Mucosa of gallbladder (tissue), 1 donor: ENCODE results near the gene AKAP12. TPM values are rescaled to one million over a fixed set of nuclear protein-coding genes. Genes with fewer than 3 reads are reported as not detected.
"Not testable (repeated sequence)": the region's sequence is repeated elsewhere in the genome, so short reads cannot be mapped to it uniquely, and the experiment has no call there.

Source experiments
- DNase-seq: peaks from one replicate; pipeline ENCODE4 v3.0.0-alpha.2; 2020; ENCODE audit warnings: low spot score
- total RNA-seq: library from RNA; stranded (reverse); gene quantifications from one replicate; pipeline ENCODE4 v1.2.1, GENCODE V29; 2021
- donor health status: DM: no; HTN: no; CAD: no.

AKAP12 gene
- total RNA-seq, 1 donor from 2014 or later: 81.0 TPM

DNA sequence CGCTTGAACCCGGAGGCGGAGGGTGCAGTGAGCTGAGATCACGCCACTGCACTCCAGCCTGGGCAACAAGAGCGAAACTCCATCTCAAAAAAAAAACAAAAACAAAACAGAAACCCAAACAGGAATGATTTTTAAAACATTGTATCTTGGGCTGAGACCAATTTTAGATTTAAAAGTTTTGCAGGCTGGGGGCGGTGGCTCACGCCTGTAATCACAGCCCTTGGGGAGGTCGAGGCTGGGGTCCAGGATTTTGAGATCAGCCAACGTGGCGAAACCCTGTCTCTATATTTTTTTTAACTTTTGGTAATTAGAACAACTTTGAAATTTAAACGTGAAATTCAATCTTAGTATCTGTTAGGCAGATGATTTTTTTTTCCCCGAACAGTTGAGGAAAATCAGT lies 70.5 kb downstream of the AKAP12 start:
- no peak for DNase-seq

DNA sequence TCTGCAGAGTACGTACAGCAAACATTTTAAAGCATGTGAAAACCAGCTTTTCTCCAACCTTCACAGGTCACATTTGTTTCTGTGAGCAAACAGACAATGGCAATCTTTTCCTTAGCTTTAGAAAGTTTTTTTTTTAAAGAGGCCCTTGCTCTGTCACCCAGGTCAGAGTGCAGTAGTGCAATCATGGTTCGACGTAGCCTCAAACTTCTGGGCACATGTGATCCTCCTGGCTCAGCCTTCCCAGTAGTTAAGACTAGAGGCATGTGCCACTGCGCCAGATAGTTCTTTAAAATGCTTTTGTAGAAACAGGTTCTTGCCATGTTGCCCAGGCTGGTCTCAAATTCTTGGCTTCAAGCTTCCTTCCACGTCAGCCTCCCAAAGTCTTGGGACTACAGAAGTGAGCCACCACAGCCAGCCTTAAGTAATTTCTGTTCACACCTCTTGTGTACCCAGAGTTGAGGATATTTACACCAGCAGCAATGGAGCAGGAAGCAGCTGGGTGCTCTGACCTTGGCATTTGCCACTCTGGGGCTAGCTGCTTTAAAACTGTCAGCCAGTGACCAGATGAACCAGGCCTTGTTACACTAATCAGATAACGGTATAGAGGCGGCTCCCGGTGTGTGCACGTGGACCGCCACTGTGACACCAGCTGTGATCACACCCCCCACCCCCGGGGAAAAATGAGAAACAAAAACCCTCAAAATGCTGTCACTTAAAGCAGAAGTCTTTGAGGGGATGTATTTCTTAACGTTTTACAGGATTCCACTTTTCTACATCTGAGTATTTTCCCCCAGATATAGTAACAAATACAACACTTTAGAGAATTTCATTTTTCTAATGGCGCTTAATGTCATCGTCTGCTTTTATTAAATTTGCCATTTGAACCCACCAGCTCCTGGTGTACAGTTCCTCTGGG lies 71.3 kb downstream of the AKAP12 start:
- DNase-seq: no peak

DNA sequence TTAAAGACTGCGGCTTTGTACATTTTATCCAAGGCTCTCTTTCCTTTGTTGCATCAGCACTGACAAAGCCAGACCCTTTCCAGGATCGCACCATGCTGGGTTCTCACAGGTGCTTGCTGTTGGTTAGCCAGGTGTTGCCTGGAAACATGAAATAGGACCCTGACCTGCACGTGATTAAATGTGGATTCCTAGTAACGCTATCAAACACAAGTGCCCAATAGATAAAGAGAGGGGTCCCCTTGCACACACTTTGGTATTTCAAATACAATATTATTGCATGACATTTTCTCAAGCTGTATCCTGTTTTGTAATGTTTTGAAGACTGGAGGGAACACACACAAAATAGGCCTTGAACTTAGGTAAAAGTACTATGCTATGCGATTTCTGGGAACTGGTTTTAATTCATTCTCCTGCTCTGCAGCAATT lies 73.3 kb downstream of the AKAP12 start:
- no peak for DNase-seq

DNA sequence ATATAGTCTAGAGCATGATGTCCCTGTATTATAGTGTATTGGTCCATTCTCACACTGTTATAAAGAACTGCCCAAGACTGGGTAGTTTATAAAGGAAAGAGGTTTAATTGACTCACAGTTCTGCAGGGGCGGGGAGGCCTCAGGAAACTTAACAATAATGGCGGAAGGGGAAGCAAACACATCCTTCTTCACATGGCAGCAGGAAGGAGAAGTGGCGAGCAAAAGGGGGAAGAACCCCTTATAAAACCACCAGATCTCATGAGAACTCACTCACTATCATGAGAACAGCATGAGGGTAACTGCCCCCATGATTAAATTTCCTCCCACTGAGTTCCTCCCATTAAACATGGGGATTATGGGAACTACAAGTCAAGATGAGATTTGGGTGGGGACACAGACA lies 75.9 kb downstream of the AKAP12 start:
- DNase-seq: not testable (repeated sequence)

DNA sequence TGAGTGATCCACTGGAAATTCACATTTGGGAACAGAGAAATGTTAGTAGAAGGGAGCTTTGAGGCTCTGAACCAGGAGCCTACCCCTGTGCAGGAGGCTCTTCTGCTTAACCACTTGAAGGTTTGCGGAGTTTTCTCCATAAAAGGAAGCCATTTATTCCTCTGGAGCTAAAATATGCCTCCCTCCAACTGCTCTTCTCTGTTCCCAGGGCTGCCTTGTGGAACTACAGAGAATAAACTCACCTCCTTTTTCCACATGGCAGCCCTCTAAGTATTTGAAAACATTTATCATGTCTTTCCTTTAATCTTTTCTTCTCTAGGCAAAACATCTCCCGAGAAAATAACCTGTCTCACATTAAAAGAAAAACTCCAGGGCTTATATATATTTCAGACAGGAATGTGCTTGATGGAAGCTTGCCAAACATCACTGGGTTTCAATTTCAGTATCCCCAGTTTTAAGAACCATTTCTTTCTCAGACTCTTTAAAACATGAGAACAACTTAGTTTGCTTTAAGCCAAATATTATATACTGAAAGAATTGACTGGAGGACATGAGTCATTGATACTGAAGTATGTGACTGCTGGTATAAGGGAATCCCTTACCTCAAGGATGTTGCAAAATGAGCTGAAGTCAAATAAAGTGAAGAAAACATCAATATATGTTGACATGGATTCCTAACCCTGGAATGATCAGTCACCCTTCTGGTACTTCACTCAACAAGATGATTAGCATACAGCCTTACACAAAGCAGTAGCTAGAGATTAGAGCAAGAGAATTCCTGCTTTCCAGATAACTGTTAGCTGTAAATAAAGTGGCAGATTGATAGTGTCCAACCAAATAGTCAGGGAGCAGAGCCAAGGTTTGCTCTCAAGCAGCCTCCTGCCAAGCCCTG lies 77.6 kb downstream of the AKAP12 start:
- DNase-seq: no peak

DNA sequence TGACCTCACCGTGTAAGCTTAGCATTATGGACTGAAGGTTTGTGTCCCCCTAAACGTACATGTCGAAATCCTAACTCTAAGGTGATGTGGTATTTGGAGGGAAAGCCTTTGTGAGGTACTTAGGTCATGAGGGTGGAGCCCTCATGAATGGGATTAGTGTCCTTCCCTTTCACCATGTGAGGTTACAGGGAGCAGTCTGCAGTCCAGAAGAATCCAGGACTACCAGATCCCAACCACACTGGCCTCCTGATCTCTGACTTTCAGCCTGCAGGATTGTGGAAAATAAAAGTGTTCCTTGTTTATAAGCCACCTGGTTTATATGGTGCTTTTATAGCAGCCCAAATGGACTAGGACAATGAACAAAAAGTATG lies 78.2 kb downstream of the AKAP12 start:
- DNase-seq: no peak

DNA sequence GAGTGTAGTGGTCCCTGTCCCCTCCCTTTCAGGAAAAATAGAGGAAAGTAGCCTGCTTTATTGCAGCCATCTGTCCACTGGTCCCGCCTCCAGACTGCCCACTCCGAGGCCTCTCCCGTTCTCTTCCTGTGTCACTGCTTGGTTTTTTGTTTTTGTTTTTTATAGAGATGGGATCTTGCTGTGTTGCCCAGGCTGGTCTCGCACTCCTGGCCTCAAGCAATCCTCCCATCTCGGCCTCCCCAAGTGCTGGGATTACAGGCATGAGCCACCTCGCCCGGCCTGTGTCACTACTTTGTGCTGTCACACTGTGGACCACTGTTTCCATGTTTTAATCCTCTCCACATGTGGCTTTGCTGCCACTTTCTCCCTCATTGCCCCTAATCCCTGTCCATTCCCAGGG lies 80.4 kb downstream of the AKAP12 start:
- DNase-seq: no peak

DNA sequence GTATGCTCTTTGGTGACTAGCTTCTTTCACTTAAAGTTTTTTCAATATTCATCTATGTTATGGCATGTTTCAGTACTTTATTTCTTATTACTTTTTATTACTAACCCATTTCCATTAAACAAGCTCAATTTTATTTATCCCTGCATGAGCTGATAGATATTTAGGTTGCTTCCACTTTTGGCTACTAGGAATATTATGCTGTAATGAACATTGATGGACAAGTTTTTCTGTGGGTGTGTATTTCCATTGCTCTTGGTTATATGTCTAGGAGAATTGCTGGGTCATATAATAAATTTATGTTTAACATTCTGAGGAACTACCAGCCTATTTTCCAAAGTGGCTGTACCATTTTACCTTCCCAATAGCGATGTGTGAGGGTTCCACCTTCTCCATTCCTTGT lies 81.7 kb downstream of the AKAP12 start:
- DNase-seq: no peak

DNA sequence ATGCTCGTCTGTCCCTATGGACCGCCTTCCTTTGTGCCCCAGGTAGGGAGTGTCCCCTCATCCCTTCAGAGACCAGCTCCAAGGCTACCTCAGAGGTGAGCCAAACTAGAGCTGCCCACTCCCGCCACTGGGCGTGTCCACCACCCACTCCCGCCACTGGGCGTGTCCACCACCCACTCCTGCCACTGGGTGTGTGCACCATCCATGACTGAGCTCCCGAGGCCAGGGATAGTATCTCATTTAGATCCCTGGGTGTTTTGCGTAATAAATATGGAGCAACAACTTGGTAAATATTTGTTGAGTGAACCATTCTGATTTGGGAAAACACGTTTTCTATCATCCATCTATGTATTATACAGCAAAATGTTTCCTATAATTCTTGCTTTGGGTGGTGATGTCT lies 82.8 kb downstream of the AKAP12 start:
- DNase-seq: no peak

DNA sequence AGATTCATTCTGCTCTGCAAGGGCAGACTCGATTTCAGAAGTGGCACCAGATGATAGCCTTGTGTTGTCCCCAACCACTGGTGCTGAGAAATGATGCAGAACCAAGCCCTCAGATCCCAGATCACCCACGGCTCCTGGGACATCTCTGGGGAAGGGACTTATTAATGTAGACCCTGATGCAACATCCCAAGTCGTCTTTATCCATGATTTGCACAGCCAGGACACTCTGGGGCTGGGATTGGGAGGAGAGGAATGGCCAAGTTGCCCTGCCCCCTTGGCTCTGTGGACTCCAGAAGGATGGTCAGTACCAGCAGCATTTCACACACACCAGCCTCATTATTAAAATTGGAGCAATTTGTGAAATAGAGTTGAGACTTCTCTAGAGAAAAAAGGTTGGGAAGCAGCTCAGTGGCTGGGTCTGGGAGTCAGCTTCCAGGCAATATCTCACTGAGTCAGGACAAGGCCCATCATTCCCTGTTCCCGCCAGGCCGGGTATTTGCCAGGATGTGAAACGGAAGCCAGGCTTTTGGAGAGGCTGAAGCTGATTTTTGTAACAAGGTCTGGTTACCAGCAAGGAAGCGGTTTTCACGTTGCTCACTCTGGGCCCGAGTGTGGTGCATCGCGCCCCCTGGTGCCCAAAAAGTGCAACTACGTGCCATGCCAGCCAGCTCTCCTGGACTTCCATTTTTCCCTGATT lies 84.2 kb downstream of the AKAP12 start:
- DNase-seq: peak; percentile 85

DNA sequence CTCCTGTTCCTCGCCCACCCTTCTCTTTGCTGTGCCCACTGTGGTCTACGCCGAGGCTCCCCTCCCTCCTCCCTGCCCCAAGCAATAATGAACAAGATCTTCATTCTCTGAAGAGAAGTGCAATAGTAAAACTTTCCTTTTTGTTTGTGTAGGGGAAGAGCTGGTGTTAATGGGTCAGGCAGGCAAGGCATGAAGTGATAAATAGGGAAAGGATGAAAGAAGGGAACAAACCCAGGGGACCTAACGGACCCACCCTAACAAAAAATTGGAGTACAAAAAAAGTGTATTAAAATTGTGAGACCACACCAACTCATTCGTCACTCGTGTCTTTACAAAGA lies 84.7 kb downstream of the AKAP12 start:
- DNase-seq: no peak

DNA sequence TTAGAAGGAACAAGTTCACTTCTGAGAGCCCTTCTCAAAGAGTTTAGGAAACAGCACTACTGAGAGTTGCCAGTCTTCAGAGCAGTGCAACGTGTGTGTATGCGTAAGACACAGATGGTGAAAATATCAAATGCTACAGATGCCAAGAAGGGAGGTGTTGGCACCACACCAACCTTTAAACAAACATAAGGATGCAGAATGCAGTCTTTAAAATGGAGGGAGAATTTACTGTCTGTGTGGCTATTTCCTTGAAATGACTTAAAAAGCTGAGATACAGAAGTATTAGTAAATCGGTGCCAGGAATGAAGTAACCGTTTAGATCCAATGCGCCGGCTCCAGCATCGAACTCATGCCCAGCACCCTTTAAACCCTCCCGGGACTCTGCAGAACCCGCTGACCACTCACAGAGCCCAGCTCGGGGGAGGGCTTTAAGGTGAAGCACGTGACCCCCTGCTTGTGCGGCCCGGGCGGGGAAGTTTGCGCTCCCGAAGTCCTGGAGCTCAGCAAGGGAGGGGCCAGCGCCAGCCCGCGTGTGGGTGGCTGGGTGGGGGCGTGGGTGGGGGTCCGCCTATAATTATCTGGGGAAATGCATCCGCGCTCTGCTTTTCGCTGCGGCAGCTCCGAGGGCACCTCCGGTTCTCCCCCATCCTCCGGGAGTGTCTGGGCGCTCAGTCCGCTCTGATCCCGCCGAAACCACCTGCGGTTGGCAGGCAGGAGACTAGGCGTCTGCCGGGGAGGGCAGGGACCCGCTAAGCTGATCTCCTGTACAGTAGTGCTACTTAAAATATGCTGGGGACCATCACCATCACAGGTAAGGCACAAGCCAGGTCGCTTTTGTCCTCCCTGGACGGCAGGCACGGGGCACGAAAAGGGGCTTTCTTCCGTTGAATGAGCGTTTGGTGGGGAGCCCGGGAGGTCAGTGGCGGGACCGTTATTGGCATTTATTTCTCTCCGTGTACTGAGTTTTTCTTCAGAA lies 85.6 kb downstream of the AKAP12 start:
- DNase-seq: peak; percentile 67

DNA sequence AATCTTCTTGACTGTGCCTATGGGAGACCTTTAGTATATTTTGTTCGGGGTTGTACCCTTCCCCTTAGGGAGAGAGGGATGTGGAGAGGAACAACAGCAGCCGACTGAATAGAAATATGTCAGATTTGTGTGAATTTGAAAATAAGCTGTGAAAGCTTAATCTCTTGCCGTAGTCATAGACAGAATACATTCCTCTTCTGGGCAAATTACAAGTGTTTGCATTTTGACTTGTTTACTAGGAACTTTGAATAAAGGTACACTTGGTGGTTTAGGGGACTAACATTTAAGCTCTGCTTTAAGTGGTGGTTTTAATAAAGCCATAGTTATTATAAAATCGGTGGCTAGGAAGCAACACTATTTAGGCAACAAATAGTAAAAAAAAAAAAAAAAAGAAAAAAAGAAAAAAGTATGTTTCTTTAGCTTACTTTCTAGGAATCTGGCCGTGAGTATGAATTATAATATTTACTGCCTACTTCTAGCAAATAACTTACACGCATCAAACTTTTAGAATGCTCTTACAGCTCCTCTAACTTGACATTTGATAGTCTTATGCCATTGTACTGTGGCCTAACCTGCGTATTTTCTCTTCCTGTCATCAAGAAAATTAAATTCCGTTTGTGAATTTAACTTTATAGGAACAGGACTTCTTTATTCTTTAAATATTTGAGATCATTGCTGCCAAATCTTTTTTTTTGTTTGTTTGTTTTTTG lies 86.5 kb downstream of the AKAP12 start:
- DNase-seq: no peak

DNA sequence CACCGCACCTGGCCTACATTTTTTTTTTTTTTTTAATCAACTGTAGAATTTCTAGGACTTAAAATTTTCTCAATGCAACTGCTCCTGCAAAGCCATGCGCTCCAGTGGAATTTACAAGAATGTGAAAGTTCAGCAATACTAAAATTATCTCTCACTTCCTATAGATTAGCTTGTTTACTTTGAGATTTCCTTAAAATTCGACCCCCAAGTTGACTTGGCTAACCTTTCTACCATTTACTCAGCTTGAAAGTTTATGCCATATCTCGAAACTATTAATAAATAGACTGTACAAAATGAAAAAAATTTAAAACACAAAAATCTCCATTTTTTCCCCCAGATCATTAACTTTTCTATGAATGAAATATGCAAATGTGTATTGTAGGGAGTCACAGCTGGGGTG lies 87.3 kb downstream of the AKAP12 start:
- DNase-seq: no peak

DNA sequence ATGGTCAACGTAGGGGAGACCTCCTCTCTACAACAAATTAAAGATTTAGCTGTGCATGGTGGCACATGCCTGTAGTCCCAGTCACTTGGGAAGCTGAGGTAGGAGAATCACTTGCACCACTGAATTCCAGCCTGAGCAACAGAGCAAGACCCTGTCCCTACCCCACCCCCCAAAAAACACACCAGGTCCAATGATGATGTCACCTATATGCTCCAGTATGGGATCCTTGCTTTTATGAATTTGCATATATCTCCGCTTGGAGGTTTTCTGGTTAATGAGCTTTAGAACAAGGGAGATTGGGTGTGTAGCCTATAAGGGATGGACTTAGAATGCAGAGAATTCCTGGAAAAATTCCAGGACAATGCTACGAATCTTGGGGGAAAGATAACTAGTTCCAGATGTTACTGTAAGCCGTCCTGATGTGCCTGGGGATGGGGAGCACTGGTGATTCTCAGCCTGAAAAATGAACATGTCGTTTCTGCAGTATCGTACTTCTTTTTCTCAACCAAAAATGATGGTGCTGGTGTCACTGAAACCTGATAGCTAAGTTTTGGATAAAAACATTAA lies 90.4 kb downstream of the AKAP12 start:
- DNase-seq: no peak

DNA sequence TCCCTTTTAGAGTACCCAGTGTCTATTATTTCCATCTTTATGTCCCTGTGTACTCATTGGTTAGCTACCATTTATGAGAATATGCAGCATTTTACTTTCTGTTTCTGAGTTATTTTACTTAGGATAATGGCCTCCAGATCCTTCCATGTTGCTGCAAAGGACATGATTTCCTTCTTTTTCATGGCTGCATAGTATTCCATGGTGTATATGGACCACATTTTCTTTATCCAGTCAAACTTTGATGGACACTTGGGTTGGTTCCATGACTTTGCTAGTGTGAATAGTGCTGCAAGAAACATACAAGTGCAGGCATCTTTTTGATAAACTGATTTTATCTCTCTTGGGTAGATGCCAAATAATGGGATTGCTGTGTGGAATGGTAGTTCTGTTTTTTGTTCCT lies 96.2 kb downstream of the AKAP12 start:
- DNase-seq: no peak

DNA sequence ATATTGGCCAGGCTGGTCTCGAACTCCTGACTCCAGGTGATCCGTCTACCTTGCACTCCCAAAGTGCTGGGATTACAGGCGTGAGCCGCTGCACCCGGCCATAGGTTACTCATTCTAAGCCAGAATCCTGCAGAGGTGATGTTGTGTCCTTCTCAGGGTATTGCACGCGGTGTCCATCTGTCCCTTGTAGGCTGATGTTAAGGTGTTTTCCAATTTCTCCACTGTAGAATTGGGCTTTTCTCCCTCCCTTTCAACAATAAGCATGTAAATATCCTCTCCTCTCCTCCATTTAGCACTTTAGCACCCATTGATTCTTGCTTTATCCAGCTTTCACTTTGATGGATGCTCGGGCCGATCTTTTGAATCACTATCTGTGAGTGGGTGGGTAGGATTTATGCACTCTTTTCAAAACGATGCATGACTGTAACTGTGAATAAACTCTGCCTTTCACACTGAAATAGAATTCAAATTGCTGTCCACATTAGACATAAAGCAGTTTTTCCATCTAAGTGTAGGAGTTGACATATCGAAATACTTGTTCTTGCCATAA lies 99.0 kb downstream of the AKAP12 start:
- no peak for DNase-seq

DNA sequence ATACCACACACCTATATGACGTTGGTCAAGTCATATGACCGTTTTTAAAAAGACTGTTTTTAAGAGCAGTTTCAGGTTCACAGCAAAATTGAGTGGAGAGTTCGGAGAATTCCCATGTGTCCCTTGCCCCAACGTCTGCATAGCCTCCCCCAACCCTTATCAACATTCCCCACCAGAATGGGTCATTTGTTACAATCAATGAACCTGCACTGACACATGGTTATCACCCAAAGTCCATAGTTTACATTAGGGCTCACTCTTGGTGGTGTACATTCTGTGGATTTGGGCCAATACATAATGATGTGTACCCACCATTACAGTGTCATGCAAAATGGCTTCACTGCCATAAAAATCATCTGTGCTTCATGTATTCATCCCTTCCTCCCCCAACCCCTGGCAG lies 99.6 kb downstream of the AKAP12 start:
- DNase-seq: no peak

DNA sequence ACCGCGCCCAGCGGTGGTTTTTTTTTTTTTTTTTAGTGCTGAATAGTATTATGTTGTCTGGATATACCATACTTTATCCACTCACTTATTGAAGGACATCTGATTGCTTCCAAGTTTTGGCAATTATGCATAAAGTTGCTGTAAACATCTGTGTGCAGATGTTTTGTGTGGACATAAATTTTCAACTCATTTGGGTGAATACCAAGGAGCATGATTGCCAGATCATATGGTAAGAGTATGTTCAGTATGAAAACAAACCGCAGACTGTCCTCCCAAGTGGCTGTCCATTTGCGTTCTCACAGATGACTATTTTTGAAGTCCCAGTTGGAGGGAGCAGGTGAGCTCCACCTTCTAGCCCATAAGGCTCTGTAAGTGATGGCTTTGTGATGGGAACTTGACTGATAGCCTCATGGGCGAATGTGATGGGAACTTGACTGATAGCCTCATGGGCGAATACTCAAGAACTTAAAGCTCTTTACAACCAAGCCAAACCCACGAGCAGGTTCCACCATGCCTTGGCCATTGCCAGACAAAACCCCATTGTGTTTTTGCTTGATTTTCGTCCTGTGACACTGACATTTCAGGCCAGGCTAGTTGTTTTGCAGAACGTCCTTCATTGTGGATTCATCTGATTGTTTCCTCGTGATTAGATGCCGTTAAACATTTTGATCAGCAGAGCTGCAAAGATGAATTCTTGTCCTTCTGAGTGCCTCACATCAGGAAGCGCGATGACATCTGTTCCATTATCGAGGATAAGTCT lies 100.6 kb downstream of the AKAP12 start:
- DNase-seq: no peak
